Stimulated activated CD8-positive, alpha-beta memory T cell treated with anti-CD3 and anti-CD28 coated beads, Interleukin-15, amount 100 ng/mL, for 4 hours (primary cell): ENCODE measurements around the gene AHI1.

Experiments used
- DNase-seq, 2 donors: peaks; one replicate each; pipeline ENCODE4 v3.0.0-alpha.2; 2020; ENCODE audit warnings: low read depth in 2 of 2

AHI1 gene

DNA sequence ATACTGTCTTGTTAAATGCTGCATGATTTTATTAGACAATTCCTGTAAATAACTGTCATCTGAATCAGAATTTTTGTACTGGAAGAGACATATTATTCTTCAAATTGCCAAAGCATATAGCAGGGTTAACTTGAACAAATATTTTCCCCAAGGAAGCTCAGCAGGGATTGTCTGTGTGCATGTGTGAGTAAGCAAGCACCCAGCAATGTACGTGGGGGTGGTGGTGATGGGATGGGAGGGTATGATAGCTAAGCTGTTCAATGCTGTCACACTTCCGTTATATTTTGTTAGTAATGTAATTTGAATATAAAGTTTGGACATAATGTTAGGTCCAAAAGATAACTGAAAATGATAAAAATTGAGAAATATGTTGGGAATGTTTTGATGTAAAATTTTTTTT, 198.3 kb downstream of the AHI1 start:
- no peak for DNase-seq

DNA sequence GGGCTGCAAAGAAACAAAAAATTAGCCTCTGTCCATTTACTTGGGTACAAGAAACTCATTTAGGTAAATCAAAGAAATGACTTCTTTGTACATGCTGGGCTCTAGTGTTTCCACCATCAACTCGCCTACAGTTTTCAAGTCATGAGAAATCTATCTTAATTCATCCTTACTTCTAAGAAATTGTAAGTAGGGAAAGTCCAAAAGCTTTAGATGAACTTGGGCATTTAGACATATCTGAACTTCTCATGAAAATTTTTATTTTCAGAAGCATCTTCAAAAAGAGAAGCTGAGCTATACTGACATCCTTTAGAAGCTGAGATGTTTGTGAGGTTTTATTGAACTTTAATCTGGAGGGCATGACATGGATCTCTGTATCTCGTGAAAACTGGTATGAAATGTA, 199.1 kb downstream of the AHI1 start:
- no peak for DNase-seq

DNA sequence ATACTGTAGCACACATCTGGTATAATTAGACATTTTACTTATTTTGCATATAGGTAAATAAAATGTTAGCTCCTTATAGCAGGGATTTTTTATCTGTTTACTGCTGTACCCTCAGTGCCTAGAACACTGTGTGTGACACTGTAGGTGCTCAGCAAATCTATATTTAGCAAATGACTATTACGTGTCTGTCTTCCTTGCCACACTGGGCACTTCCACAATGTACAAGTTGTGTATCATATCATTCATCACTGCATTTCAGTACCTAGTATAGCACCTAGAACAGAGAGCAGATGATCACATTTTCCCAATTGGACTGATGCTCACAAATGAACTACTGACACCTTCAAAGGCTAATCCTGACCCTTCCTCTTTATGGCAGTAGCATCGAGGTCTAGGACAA, 200.8 kb downstream of the AHI1 start:
- no peak for DNase-seq

DNA sequence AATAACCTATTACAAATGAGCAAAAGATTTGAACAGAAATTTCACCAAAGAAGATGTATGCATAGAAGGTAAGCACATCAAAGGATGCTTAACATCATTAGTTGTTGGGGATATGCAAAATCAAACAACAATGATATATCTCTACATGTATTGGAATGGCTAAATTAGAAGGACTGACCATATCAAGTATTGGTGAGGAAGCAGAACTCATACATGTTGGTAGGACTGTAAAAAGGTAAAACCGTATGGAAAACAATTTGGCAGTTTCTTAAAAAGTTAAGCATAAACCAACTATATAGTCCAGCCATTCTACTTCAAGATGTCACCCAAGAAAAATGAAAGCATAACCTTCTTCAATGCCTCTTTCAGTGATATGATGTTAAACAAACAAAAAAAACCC, 202.5 kb downstream of the AHI1 start:
- no peak for DNase-seq

DNA sequence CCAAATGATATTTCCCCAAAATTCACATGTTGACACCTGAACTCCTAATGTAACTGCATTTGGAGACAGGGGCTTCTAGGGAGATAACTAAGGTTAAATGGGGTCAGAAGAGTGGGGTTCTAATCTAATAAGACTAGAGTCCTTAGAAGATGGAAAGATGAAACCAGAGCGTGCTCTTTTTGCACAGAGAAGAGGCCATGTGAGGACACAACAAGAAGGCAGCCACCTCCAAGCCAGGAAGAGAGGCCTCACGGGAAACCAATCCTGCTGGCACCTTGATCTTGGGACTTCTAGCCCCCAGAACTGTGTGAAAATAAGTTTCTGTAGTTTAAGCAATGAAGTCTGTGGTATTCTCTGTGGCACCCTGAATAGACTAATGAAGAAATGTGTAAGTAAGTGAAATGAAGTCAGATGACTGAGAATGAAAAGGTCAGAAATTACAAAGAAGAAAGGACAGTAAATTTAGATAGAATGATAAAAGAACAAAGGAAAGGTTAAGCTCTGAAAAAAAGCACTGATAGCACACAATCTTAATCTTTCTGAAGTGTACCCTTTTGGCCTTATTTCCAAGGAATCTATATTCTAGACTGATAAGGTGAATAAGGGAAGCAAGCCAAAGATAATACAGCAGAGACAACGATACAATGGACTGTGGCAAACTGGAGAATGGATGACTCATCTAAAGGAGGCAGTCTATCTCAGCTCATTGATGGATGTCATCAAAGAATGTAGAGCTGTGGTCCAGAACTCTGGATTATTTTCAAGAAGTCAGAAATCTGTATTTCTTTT, 206.1 kb downstream of the AHI1 start:
- DNase-seq, result no peak

DNA sequence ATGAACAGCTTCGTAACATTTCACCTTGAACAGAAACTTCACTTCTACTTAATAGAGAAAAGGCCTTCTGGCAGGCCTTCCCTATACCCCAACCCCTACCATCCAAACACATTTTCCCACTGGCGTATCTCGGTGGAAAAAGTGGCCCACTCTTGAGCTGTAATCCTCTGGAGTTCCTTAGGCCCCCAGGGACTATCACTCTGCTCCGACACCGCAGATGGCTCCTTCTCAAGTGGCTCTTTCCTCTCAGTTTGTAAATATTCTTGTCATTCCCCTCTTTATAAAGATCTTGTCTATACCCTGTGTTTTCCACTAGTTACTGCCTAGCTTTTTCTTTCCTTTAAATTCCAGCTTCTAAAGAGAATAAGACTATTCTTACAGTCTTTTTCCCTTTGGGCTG, 207.7 kb downstream of the AHI1 start:
- no peak for DNase-seq

DNA sequence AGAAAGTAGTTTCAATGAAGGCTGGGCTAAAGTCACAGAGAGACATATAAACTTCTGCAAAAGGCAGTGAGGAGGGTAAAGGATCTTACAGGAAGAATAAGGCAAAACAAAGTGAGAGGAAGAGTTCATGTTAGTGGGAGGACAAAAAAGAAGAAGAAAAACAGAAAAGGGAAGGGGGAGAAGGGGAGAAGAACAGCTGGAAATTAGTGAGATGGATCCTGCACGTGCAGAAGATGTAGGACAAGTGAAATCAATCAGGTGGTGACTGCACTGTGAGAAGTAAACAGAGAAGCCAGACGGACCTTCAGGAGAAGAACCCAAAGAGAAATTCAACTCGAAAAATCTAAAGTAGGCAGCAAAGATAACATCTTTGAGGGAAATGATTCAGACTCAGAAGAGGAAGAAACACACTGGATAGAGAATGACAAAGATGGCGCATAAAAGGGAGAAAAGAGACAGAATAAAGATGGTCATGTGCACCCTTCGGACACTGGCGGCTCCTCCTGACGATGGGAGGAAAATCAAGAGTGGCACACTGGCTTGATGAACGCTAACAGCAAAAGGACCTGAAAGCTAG, 210.5 kb downstream of the AHI1 start:
- DNase-seq, result no peak

DNA sequence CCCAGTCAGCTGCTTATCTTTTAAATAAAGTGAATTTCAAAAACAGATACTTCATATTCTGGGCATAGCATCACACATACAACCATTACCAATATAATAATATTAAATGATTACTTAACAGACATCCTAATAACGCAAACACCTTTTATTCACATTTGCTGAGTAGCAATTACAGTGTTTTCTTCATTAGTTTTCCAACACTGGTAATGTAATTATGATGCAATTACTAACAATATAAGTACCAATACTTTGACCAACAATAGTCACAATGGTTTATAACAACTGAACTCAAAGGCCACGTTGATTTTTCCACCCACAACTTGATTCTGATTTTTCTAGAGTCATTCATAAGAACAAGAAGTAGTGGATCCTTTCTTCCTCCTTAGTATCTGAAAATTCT, 212.4 kb downstream of the AHI1 start:
- no peak for DNase-seq

DNA sequence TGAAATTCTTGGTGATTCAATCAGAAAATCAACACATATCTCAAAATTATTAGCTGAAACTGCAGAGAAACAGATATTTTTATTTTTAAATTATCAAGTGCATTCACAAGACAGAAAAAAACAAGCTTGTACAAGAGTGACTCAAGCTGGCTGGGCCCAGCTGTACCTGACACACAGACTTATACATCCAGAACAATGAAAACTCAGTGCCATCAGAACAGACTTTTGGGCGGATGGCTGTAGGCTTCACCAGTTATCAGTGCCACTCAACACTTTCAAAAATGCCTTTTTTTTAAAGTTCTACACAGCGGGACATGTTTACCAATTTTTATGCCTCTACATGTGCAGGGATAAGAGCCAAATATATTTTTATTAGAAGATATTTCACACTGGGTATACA, 213.6 kb downstream of the AHI1 start:
- DNase-seq, result no peak

DNA sequence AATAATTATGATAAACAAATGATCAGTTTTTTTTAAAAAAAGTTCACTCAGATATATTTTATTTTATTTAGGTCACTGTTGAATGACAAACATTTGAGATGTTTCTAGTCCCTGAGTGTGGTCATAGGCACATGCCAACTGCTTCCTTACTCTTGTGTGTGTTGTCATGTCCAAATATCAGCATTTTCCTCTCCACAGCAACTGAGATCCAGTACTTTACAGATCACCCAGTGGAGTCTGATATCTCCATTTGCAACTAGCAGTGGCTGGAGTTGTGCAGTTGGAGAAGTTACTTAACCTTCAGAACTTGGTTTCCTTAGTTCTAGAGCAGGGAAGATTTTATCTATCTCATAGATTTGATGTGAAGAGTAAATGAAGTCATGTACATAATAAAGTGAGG, 215.1 kb downstream of the AHI1 start:
- DNase-seq, result no peak

DNA sequence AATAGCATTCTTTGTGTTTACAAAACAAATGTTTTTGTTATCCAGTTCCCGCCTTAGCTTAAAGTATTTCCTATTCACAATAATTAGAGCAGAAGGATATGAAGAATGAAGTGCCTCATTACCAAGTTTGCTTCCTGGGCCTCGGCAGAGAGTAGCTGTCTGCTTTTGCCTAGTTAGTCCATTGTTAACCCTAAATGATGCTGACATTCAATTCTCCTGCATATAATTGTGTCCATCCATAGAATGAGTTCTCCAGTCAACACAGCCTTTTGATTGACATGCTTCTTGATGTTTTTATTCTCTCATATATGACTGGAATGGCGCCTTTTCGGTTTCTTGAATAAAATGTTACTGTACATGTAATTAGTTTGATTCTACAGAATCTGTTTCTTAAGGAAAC, 215.6 kb downstream of the AHI1 start:
- no peak for DNase-seq

DNA sequence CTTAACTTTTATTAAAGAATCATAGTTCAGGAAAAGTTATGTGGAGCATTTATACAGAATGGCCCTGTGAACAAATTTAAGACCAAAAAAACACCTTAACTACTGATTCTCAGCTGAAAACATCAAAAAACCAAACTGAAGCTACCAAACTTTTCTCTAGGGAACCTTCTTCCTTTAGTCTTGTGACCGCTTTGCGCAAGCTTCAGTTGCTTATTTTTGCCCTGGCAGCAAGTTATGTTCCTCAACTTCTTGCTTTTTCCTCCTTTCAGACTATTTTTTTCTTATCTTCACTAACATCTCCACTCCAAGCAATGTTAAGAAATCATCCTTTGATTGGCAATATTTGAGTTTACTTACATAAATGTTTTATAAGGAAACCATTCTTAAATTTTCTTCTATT, 216.3 kb downstream of the AHI1 start:
- DNase-seq, result no peak

DNA sequence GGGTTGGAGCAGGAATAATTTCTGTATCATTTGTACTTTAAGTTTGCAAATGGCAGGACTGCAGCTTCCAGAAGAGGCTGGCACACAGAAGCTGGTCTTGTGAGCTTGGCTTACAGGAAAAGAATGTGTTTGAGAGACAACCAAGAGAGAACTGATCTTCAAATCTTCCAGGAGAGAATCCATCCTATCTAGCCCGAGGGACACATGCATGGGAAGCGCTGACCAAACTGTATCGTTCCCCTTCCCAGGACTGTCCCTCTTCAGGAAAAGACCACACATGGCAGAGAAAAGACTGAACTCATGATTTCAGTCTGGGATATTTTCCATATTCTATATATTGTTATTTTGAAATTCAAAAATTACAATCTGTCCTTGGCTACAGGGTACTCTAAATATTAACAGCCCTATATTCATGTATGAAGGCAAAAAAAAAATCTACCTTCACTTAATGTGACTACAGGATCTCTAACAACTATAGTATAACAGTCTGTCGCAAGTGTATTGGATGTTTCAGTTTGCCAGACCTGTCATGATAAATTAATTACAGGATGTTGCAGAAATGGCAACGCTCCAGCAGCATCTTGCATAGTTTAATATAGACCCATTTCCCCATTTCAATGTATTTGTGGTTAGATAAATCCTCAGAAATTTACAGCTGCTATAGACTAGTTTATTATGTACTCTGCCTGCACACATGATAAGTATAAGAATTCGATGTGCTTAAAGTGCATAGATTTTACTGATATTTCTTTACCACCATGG, 217.0 kb downstream of the AHI1 start:
- DNase-seq, result no peak

DNA sequence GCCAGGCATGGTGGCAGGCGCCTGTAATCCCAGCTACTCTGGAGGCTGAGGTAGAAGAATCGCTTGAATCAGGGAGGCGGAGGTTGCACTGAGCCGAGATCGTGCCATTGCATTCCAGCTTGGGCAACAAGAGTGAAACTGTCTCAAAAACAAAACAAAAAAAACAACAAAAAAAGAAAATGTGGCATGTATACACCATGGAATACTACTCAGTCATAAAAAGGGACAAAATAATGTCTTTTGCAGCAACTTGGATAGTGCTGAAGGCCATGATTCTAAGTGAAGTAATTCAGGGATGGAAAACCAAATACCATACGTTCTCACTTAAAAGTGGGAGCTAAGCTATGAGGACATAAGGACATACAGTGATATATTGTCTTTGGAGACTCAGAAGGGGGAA, 220.1 kb downstream of the AHI1 start:
- DNase-seq, result no peak

DNA sequence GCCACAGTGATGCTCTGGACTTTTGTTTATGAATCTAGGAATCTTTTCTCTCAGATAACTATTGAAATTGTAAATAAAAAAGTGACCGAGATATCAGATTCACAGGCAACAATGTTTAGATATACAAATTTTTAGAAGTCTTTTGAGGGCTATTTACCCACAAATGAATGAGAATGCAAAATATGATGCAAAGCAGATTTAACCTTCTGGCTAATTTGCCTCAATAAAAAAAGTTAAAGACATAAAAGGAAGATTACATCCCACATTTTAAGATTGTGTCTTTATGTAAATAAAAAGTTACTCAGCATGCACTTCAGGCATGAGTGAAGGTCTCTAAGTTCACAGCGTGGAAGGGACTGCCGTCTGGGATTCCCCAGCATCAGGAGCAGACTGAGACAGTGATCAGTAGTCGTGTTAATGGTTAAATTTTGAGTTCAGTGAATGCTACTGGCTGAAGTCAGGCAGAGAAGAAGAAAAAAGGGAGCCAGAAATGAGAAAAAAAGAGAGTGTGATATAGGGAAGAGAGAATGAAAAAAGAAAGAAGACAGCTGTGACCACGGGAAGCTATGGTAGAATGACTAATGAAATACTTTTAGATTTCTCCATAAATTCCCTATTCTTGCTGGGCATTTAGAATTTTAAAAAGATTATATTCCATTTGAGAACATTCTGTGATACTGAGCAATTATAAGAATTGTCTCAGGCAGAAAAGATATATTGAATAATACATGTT, 222.8 kb downstream of the AHI1 start:
- DNase-seq, result no peak

DNA sequence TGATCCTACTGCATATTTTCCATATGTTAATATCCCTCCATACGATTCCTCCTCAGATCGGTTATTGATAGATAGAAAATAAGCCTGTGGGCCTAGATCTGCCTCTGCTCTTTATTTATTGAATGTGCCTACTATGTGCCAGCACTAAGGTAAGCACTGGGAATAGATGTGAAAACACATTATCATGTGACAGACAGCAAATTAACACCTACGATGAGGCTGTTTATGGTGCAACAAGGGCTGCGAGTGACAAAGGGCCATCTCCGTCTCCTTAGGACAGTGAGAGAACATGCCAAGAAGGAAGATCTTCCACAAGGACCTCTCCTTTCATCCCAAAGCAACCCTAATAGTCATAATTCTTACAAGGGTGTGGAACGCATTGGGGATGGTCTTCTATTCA, 225.9 kb downstream of the AHI1 start:
- DNase-seq, result no peak

DNA sequence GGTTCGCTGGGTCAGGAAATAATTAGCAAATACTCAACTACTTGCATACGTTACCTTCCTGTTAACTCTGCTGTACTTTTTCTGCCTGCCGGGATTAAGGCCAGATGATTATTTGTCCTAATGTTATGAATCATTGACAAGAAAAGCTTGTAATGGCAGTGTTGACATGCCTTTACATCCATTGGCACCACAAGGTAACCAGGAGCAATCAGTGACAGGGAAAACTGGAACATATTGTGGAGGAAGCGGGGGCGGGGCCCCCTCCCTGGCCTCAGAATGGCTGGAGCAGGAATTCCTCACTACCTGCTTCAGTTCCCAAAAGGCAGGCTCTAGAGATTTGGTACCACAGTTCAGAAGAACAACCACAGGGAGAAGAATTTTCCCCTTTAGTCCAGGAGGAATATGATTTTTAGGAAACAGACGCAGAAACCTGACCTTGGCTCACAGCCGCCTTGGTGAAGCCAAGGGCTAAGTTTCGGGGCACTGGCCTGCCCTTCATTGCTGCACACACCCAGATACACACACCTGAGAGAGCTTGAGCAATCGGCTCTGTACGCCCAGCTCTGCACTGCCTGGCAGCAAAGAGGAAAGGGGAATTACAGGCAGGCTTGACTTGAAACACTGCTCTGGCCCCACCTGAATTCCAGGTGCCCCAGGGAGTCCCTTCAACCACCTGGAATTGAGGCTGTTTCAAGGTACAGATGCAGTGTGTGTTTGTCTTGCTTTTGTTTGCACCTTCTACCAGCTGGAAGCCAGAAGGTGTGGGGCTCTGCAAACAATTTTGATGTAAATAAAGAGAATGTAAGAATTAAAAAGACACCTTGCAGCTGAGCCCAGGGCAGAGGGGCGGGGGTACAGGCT, 226.6 kb downstream of the AHI1 start:
- no peak for DNase-seq

DNA sequence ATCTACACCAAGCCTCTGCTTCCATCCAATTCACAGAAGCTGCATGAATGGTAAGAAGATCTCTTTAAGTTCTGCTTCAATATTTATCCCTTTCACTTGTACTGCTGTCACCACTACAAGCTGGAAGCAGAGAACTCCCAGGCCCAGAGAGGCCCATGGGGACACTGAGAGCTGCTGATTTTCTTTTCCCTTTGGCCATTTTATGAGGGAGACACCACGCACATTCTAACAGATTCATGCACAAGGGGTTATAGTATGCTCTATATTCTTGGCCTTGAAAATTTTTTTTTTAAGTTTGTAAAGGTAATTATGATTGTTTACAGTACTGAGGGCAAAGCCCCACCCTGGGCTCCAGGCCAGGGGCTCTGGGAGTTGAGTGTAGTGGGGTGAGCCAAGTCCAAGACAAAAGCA, 228.1 kb downstream of the AHI1 start:
- DNase-seq, result no peak

DNA sequence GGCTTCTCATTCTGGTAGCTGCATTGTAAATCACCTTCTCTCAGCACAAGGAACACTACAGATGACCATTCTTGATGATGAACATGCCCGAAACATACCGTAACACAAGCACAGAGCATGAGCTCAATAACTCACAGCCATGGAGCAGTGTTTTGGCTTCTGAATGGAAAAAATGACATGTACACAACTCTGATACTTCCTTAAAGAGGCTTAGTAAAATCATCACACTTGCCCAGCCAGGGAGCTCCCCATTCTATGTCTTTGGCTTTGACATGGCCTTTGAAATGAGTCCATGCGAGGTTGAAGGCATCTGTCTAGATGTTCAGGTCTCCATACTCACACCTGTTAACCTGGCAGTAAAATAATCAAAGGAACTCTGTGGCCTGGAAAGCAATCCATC, 228.8 kb downstream of the AHI1 start:
- no peak for DNase-seq

DNA sequence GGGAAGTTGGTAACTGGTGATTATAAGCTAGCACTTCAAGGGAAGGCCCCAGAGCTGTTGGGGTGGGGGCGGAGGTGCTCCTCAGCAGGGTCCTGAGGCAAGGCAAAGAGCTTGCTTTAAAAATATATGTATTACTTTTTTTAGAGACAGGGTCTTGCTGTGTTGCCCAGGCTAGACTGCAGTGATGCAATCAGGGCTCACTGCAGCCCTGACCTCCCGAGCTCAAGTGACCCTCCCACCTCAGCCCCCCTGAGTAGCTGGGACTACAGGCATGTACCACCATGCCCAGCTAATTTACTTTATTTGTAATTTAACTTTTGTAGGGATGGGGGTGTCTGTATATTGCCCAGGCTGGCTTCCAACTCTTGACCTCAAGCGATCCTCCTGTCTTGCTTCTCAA, 229.3 kb downstream of the AHI1 start:
- DNase-seq, result no peak

DNA sequence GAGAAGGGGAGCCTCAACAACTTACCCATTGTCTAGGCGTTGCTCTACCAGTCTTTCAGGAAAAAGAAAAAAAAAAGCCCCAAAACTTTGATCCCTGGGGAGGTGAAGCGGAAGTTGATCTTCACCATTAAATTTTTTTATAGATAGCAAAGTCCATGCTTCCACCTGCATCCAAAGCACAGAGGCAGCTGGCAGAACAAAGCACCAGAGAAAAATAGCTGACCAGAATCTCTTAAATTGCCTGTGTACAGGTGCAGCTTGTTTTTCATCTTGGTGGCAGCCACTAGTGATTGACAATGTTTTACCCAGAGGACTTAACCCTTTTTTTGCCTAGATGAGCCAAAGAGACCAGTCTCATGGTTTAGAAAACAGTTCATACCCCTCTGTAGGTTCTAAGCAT, 230.5 kb downstream of the AHI1 start:
- no peak for DNase-seq

DNA sequence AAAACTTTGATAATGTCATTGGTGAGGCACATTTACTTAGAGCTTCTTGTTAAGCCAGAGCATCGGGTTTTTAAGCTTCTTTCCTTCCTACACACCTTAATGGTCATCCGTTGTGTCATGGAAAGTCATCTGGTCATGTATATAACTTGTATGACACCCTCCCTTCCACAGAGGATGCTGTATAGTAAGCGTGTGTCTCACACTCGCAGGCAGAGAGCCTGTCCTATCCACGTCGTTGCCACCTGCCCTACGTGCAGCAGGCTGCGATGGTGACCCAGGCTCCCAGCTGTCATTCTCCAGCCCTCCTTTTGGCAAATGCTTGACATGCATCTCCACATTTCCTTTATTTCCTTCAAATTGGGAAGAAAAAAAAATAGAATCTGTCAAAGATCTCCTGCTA, 230.9 kb downstream of the AHI1 start:
- no peak for DNase-seq
